ENCODE data around the gene HECA.
"Not testable (repeated sequence)": the region's sequence is repeated elsewhere in the genome, so short reads cannot be mapped to it uniquely, and the experiment has no call there.

HECA gene

GRCh38 chr6:139137706-139138105 lies 2.8 kb downstream of the HECA start:
- DNase-seq = no peak

- not testable (repeated sequence) for DNase-seq
These were observed 6.0 kb downstream of the HECA start for GRCh38 chr6:139140854-139141253.

- DNase-seq = no peak
These were observed 7.4 kb downstream of the HECA start for GRCh38 chr6:139142262-139142661.

GRCh38 chr6:139143111-139143510 lies 8.2 kb downstream of the HECA start:
- DNase-seq = no peak

- no peak for DNase-seq
These were observed 9.7 kb downstream of the HECA start for GRCh38 chr6:139144490-139145085.

- DNase-seq = no peak
These were observed 10.8 kb downstream of the HECA start for GRCh38 chr6:139145661-139146060.

GRCh38 chr6:139146317-139146726 lies 11.4 kb downstream of the HECA start:
- no peak for DNase-seq

GRCh38 chr6:139147628-139148027 lies 12.7 kb downstream of the HECA start:
- no peak for DNase-seq

- DNase-seq = no peak
These were observed 13.8 kb downstream of the HECA start for GRCh38 chr6:139148557-139149235.

- no peak for DNase-seq
These were observed 14.5 kb downstream of the HECA start for GRCh38 chr6:139149383-139149782.

GRCh38 chr6:139150920-139151319 lies 16.0 kb downstream of the HECA start:
- DNase-seq = no peak

- DNase-seq = no peak
These were observed 16.7 kb downstream of the HECA start for GRCh38 chr6:139151425-139152087.

GRCh38 chr6:139152088-139152891 lies 17.4 kb downstream of the HECA start:
- no peak for DNase-seq

GRCh38 chr6:139152892-139153271 lies 18.0 kb downstream of the HECA start:
- no peak for DNase-seq

- DNase-seq = no peak
These were observed 19.0 kb downstream of the HECA start for GRCh38 chr6:139153855-139154254.

- no peak for DNase-seq
These were observed 20.1 kb downstream of the HECA start for GRCh38 chr6:139154881-139155547.

- no peak for DNase-seq
These were observed 21.2 kb downstream of the HECA start for GRCh38 chr6:139156102-139156501.

- DNase-seq = no peak
These were observed 21.7 kb downstream of the HECA start for GRCh38 chr6:139156551-139156950.

- DNase-seq = not testable (repeated sequence)
These were observed 22.2 kb downstream of the HECA start for GRCh38 chr6:139157086-139157485.

- DNase-seq = no peak
These were observed 24.1 kb downstream of the HECA start for GRCh38 chr6:139159016-139159415.

- DNase-seq = no peak
These were observed 26.3 kb downstream of the HECA start for GRCh38 chr6:139161169-139161568.

- no peak for DNase-seq
These were observed 27.0 kb downstream of the HECA start for GRCh38 chr6:139161817-139162284.

GRCh38 chr6:139164001-139164400 lies 29.1 kb downstream of the HECA start:
- no peak for DNase-seq
